ENCODE measurements around the gene FBXO31.

The FBXO31 gene

DNA sequence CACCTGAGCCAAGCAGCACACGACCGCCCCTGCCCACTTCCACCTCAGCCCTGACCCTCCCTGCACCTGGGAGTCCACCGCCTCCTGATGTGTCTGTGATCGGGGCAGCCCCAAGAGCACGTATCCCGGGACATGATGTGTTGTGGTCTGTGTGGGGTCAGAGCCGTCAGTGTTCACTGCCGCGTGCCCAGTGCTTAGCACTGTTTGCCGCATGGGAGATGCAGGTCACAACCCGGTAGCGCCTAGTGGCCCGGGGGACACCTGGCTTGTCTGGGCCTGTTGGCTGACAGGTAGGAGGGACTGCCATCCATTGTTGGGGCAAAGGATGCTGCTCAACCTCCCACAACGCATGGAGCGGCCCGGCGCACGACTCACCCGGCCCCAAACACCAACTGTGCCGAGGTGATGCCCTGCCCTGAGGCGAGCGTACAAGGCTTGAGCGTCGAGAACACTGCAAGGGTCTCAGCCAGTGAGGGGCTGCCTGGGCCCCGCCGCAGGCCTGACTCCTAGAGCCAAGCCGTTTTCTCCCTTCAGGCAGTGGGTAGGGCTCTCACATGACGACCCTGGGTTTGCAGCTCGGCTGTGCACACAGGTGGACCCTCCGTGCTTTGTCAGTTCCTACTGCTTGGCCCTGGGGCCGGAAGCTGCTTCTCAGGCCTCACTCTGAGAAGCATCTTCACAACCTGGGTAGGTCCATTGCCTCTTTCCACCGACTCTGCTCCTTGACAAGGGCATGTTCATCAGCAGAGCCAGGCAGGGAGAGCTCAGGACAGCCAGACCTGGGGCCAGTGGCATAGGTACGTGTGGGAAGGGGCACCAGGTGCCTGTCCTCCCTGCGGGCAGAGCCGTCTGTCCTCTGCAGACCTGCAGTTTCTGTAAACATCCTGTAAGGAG is 60.5 kb downstream of the FBXO31 start:
- DNase-seq: no peak
- Histone ChIP-seq H3K27me3 (replicated peaks; ENCODE audit: insufficient read depth, low read length) (no peaks in the 10 kb centered on the region), H4K20me1 (ENCODE audit: insufficient read depth, low read length) (no peaks in the 10 kb centered on the region), H3K9me3 (replicated peaks; ENCODE audit: insufficient read depth, low read length) (no peaks in the 10 kb centered on the region), H3K9ac (ENCODE audit: low read length) (no peak overlapping the region), H3K4me3 (ENCODE audit: low read length) (no peak overlapping the region), H3K27ac (ENCODE audit: low read length) (no peak overlapping the region), H3K79me2 (ENCODE audit: low read length) (peaks cover 6% of the 10 kb centered on the region), H3K4me1 (ENCODE audit: low read length) (no peaks in the 10 kb centered on the region), H3K4me2 (ENCODE audit: low read depth, low read length) (no peak overlapping the region), H3K36me3 (replicated peaks; ENCODE audit: insufficient read depth, low read length) (no peaks in the 10 kb centered on the region), H3F3A (ENCODE audit: insufficient read depth, low read length) (no peaks in the 10 kb centered on the region), H3K9me2 (replicated peaks; ENCODE audit: insufficient read depth, low read length) (no peaks in the 10 kb centered on the region), H2AFZ (ENCODE audit: low read length) (no peak overlapping the region)
- TF ChIP-seq EZH2 (optimal IDR thresholded peaks at IDR 0.05; ENCODE audit: low read depth, low read length) (no peak), EZH2phosphoT487 (IDR thresholded peaks at IDR 0.05; ENCODE audit: low read length) (no peak)
- TF ChIP-seq, protein P1, sequence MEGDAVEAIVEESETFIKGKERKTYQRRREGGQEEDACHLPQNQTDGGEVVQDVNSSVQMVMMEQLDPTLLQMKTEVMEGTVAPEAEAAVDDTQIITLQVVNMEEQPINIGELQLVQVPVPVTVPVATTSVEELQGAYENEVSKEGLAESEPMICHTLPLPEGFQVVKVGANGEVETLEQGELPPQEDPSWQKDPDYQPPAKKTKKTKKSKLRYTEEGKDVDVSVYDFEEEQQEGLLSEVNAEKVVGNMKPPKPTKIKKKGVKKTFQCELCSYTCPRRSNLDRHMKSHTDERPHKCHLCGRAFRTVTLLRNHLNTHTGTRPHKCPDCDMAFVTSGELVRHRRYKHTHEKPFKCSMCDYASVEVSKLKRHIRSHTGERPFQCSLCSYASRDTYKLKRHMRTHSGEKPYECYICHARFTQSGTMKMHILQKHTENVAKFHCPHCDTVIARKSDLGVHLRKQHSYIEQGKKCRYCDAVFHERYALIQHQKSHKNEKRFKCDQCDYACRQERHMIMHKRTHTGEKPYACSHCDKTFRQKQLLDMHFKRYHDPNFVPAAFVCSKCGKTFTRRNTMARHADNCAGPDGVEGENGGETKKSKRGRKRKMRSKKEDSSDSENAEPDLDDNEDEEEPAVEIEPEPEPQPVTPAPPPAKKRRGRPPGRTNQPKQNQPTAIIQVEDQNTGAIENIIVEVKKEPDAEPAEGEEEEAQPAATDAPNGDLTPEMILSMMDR (IDR thresholded peaks at IDR 0.05; ENCODE audit: low read length): no peak

DNA sequence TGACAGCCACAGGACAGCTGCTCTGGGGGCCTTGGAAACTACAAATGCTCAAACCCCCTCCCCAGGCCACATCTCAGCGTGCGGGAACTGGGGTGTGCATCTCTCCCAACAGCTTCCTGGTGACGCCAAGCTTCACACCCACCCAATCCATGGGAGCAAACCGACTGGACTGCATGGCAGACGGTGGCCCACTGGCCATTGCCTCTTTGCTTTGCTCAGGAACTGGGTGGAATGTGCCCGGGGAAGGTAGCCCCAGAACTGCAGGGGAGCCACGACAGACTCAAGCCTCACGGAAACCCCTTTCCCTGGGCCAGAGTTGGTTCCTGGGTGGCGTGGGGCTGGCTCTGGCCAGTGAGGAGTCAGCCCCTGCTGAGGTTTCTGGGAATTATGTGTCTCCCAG is 61.2 kb downstream of the FBXO31 start:
- Histone ChIP-seq H2AFZ (ENCODE audit: low read length) (no peak overlapping the region), H3K9ac (ENCODE audit: low read length) (no peak overlapping the region), H3K36me3 (replicated peaks; ENCODE audit: insufficient read depth, low read length) (no peaks in the 10 kb centered on the region), H3K4me2 (ENCODE audit: low read depth, low read length) (no peak overlapping the region), H3K4me3 (ENCODE audit: low read length) (no peak overlapping the region), H3K9me3 (replicated peaks; ENCODE audit: insufficient read depth, low read length) (no peaks in the 10 kb centered on the region), H3K4me1 (ENCODE audit: low read length) (no peaks in the 10 kb centered on the region), H4K20me1 (ENCODE audit: insufficient read depth, low read length) (no peaks in the 10 kb centered on the region), H3K27me3 (replicated peaks; ENCODE audit: insufficient read depth, low read length) (no peaks in the 10 kb centered on the region), H3F3A (ENCODE audit: insufficient read depth, low read length) (no peaks in the 10 kb centered on the region), H3K79me2 (ENCODE audit: low read length) (peaks cover 13% of the 10 kb centered on the region), H3K27ac (ENCODE audit: low read length) (no peak overlapping the region), H3K9me2 (replicated peaks; ENCODE audit: insufficient read depth, low read length) (no peaks in the 10 kb centered on the region)
- DNase-seq: no peak
- TF ChIP-seq EZH2 (optimal IDR thresholded peaks at IDR 0.05; ENCODE audit: low read depth, low read length) (no peak), EZH2phosphoT487 (IDR thresholded peaks at IDR 0.05; ENCODE audit: low read length) (no peak)
- TF ChIP-seq, protein P1 (IDR thresholded peaks at IDR 0.05; ENCODE audit: low read length): no peak

DNA sequence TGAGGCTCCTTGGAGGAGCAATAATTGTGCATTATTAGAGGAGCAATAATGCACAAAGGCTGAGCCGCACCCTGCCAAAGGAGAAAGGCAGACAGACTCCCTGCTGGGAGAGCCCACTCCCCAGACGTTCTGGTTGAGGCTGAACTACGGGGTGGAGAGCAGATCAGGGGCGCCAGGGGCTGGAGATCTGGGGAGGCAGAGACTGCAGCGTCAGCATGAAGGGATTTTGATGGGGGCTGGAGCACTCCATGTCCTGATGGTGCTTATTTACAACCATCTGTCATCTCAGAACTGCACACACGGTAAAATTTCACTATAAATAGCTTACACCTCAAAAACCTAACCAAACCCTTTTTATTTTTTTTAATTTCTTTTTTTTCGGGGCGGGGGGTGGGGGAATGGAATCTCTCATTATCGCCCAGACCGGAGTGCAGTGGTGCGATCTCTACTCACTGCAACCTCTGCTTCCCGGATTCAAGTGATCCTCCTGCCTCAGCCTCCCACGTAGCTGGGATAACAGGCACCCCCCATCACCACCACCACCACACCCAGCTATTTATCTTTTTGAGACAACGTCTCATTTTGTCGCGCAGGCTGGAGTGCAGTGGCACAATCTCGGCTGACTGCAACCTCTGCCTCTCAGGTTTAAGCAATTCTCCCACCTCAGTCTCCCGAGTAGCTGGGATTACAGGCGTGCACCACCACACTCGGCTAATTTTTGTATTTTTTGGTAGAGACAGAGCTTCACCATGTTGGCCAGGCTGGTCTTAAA is 62.1 kb downstream of the FBXO31 start:
- Histone ChIP-seq H3K27me3 (replicated peaks; ENCODE audit: insufficient read depth, low read length) (no peaks in the 10 kb centered on the region), H3K9me2 (replicated peaks; ENCODE audit: insufficient read depth, low read length) (no peaks in the 10 kb centered on the region), H3K4me1 (ENCODE audit: low read length) (no peaks in the 10 kb centered on the region), H4K20me1 (ENCODE audit: insufficient read depth, low read length) (no peaks in the 10 kb centered on the region), H2AFZ (ENCODE audit: low read length) (no peak overlapping the region), H3K79me2 (ENCODE audit: low read length) (peaks cover 13% of the 10 kb centered on the region), H3K9me3 (replicated peaks; ENCODE audit: insufficient read depth, low read length) (no peaks in the 10 kb centered on the region), H3K4me3 (ENCODE audit: low read length) (no peak overlapping the region), H3K27ac (ENCODE audit: low read length) (no peak overlapping the region), H3K9ac (ENCODE audit: low read length) (no peak overlapping the region), H3K4me2 (ENCODE audit: low read depth, low read length) (no peak overlapping the region), H3K36me3 (replicated peaks; ENCODE audit: insufficient read depth, low read length) (no peaks in the 10 kb centered on the region), H3F3A (ENCODE audit: insufficient read depth, low read length) (no peaks in the 10 kb centered on the region)
- TF ChIP-seq EZH2phosphoT487 (IDR thresholded peaks at IDR 0.05; ENCODE audit: low read length) (no peak), EZH2 (optimal IDR thresholded peaks at IDR 0.05; ENCODE audit: low read depth, low read length) (no peak)
- TF ChIP-seq, protein P1 (IDR thresholded peaks at IDR 0.05; ENCODE audit: low read length): no peak
- no peak for DNase-seq

Measured in MM.1S (cell line).